H9 (cell line): ENCODE data around the gene DNHD1. TPM values are rescaled to one million over a fixed set of nuclear protein-coding genes. Genes with fewer than 3 reads are reported as not detected.

Source experiments
- DNase-seq: peaks from one replicate; pipeline ENCODE4 v3.0.0-alpha.2; 2017
- H2AFZ ChIP-seq: one replicate; pipeline ENCODE4 v1.6.1; 2013; ENCODE audit warnings: mild to moderate bottlenecking, low read length, control low read depth, moderate library complexity
- H2AK5ac ChIP-seq: 2 replicates; pipeline ENCODE4 v1.6.1; 2013; ENCODE audit warnings: low read length, control low read depth, mixed read lengths; ENCODE audit not compliant: insufficient read length
- H2BK120ac ChIP-seq: one replicate; pipeline ENCODE4 v1.6.1; 2013; ENCODE audit warnings: low read depth, mild to moderate bottlenecking, low read length, control low read depth, inconsistent platforms; ENCODE audit not compliant: poor library complexity, severe bottlenecking
- H2BK12ac ChIP-seq: 2 replicates; pipeline ENCODE4 v1.6.1; 2013; ENCODE audit warnings: low read length, control low read depth, mixed read lengths, low read depth; ENCODE audit not compliant: insufficient read length
- H2BK15ac ChIP-seq: 2 replicates; pipeline ENCODE4 v1.6.1; 2013; ENCODE audit warnings: low read depth, low read length, control low read depth
- H2BK20ac ChIP-seq: one replicate; pipeline ENCODE4 v1.6.1; 2013; ENCODE audit warnings: low read depth, mild to moderate bottlenecking, low read length, control low read depth, inconsistent platforms; ENCODE audit not compliant: poor library complexity, severe bottlenecking
- H2BK5ac ChIP-seq: 2 replicates; pipeline ENCODE4 v1.6.1; 2013; ENCODE audit warnings: low read length, control low read depth, mixed read lengths; ENCODE audit not compliant: insufficient read length
- H3K14ac ChIP-seq: 2 replicates; pipeline ENCODE4 v1.6.1; 2013; ENCODE audit warnings: low read length, control low read depth; ENCODE audit not compliant: insufficient read depth
- H3K18ac ChIP-seq: 2 replicates; pipeline ENCODE4 v1.6.1; 2013; ENCODE audit warnings: low read depth, mild to moderate bottlenecking, mixed read lengths, low read length, control low read depth; ENCODE audit not compliant: insufficient read length
- H3K23ac ChIP-seq: 2 replicates; pipeline ENCODE4 v1.6.1; 2013; ENCODE audit warnings: low read length, control low read depth, mixed read lengths, low read depth; ENCODE audit not compliant: insufficient read length
- H3K23me2 ChIP-seq: 2 replicates; pipeline ENCODE4 v1.6.1; 2013; ENCODE audit warnings: low read depth, mild to moderate bottlenecking, mixed read lengths, low read length, control low read depth; ENCODE audit not compliant: insufficient read length, poor library complexity, severe bottlenecking
- H3K27ac ChIP-seq: 2 replicates; pipeline ENCODE4 v1.5.1; 2013; ENCODE audit warnings: low read length, control low read depth, mixed read lengths, low read depth; ENCODE audit not compliant: insufficient read length
- H3K27me3 ChIP-seq: 2 replicates; pipeline ENCODE4 v1.6.1; 2013; ENCODE audit warnings: low read length, control low read depth, inconsistent platforms; ENCODE audit not compliant: insufficient read depth
- H3K4ac ChIP-seq: 2 replicates; pipeline ENCODE4 v1.6.1; 2013; ENCODE audit warnings: low read depth, mild to moderate bottlenecking, control low read depth, inconsistent platforms, low read length, moderate library complexity
- H3K4me1 ChIP-seq: 2 replicates; pipeline ENCODE4 v1.6.1; 2013; ENCODE audit warnings: low read length, control low read depth, inconsistent platforms; ENCODE audit not compliant: insufficient read depth
- H3K4me2 ChIP-seq: 2 replicates; pipeline ENCODE4 v1.6.1; 2013; ENCODE audit warnings: low read length, control low read depth, mixed read lengths; ENCODE audit not compliant: insufficient read length, insufficient read depth
- H3K56ac ChIP-seq: 2 replicates; pipeline ENCODE4 v1.6.1; 2013; ENCODE audit warnings: low read depth, mild to moderate bottlenecking, mixed read lengths, low read length, control low read depth; ENCODE audit not compliant: insufficient read length
- H3K79me1 ChIP-seq: 2 replicates; pipeline ENCODE4 v1.6.1; 2013; ENCODE audit warnings: low read depth, mild to moderate bottlenecking, moderate library complexity, low read length, control low read depth, inconsistent platforms; ENCODE audit not compliant: insufficient read depth, poor library complexity, severe bottlenecking
- H3K79me2 ChIP-seq: 2 replicates; pipeline ENCODE4 v1.6.1; 2013; ENCODE audit warnings: low read length, control low read depth, inconsistent platforms; ENCODE audit not compliant: insufficient read depth
- H3K9ac ChIP-seq: 2 replicates; pipeline ENCODE4 v1.6.1; 2013; ENCODE audit warnings: low read length, control low read depth, mixed read lengths; ENCODE audit not compliant: insufficient read length; ENCODE audit errors: extremely low read depth
- H3K9me3 ChIP-seq: one replicate; pipeline ENCODE4 v1.6.1; 2013; ENCODE audit warnings: low read depth, low read length, inconsistent platforms; ENCODE audit not compliant: control insufficient read depth
- H3T11ph ChIP-seq: one replicate; pipeline ENCODE4 v1.6.1; 2013; ENCODE audit warnings: mild to moderate bottlenecking, low read length, control low read depth, inconsistent platforms
- H4K20me1 ChIP-seq: one replicate; pipeline ENCODE4 v1.6.1; 2013; ENCODE audit not compliant: control insufficient read depth, insufficient read length, insufficient read depth
- H4K5ac ChIP-seq: 2 replicates; pipeline ENCODE4 v1.6.1; 2013; ENCODE audit warnings: low read depth, mild to moderate bottlenecking, mixed read lengths, low read length, control low read depth; ENCODE audit not compliant: insufficient read length
- H4K8ac ChIP-seq: replicated peaks from 2 replicates; pipeline ENCODE4 v1.6.1; 2013; ENCODE audit warnings: low read length, control low read depth, mixed read lengths, low read depth; ENCODE audit not compliant: insufficient read length
- H4K91ac ChIP-seq: 2 replicates; pipeline ENCODE4 v1.6.1; 2013; ENCODE audit warnings: low read depth, mild to moderate bottlenecking, moderate library complexity, mixed read lengths, low read length, control low read depth; ENCODE audit not compliant: insufficient read length
- H3K27ac Mint-ChIP-seq, 3 experiments: 2 replicates in 2 of 3; 3 replicates in 1 of 3; pipeline ENCODE4 v1.8.0; 2020 to 2021; ENCODE audit warnings: mixed read lengths in 3 of 3, mild to moderate bottlenecking in 1 of 3, moderate library complexity in 1 of 3
- H3K27me3 Mint-ChIP-seq: 2 replicates; pipeline ENCODE4 v1.8.0; 2021; ENCODE audit warnings: low read depth, mild to moderate bottlenecking, moderate library complexity, mixed read lengths
- H3K36me3 Mint-ChIP-seq, 3 experiments: 2 replicates in 2 of 3; 3 replicates in 1 of 3; pipeline ENCODE4 v1.8.0; 2020 to 2021; ENCODE audit warnings: low read depth in 3 of 3, mixed read lengths in 3 of 3; ENCODE audit not compliant: insufficient read depth in 1 of 3
- H3K4me1 Mint-ChIP-seq, 2 experiments: 2 replicates each; pipeline ENCODE4 v1.8.0; 2020; ENCODE audit warnings: mixed read lengths in 2 of 2
- H3K4me3 Mint-ChIP-seq, 2 experiments: 2 replicates in 1 of 2; 3 replicates in 1 of 2; pipeline ENCODE4 v1.8.0; 2020 to 2021; ENCODE audit warnings: mild to moderate bottlenecking in 2 of 2, mixed read lengths in 2 of 2, moderate library complexity in 1 of 2
- H3K9me3 Mint-ChIP-seq, 2 experiments: 2 replicates in 1 of 2; 3 replicates in 1 of 2; pipeline ENCODE4 v1.8.0; 2020; ENCODE audit warnings: mild to moderate bottlenecking in 2 of 2, mixed read lengths in 2 of 2, moderate library complexity in 1 of 2
- CTCF ChIP-seq: fragments of 200-600 bp; sonication (generic); conservative IDR thresholded peaks from 3 replicates; pipeline ENCODE4 v1.8.0; 2021; ENCODE audit warnings: antibody characterized with exemption, mild to moderate bottlenecking
- WGBS: extraction: QIAGEN DNeasy Blood & Tissue Kit; methylation state at CpG from one replicate; pipeline ENCODE4 v1.1.7; 2013; ENCODE audit warnings: missing lambda C conversion rate, low lambda C conversion rate, mixed read lengths; ENCODE audit not compliant: insufficient read length; ENCODE audit errors: extremely low coverage; 5-methylcytosine and 5-hydroxymethylcytosine counted together
- total RNA-seq: library from RNA; stranded (reverse); gene quantifications from 2 replicates; pipeline ENCODE4 v1.2.1, GENCODE V29; 2021

DNHD1 gene
- total RNA-seq, 1 experiment from 2014 or later, result 3.5 TPM

DNA sequence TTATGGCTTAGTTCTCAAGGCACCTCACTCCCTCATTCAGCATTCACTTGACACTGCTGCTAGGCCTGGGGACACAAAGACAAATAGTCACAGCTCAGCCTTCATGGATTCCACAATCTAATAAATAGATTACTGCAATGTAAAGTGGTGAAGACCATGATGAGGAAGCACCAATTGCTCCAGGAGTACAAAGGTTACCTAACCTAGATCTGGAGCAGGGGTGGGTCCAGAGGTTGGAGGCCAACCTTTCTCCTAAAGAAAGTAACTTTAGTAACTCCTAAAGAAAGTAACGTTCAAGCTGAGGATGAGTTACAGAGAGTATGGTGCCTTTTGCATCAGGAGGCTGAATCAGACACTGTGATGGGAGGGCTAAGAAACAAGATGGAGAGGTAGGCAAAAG lies 27.5 kb upstream of the DNHD1 start:
- no peak overlapping the region for H3K9ac ChIP-seq
- H2BK15ac ChIP-seq, result no peak overlapping the region
- H4K8ac ChIP-seq, result no peak overlapping the region
- no peak overlapping the region for H3K18ac ChIP-seq
- no peaks in the 10 kb centered on the region for H3K79me1 ChIP-seq
- H3K56ac ChIP-seq, result no peak overlapping the region
- H3K4me1 ChIP-seq, result peaks cover 6% of the 10 kb centered on the region; the same call in 1 of the 2 replicates
- H2AK5ac ChIP-seq, result no peak overlapping the region
- H2BK5ac ChIP-seq, result no peak overlapping the region
- no peaks in the 10 kb centered on the region for H4K20me1 ChIP-seq
- H3K36me3 Mint-ChIP-seq, result no peaks in the 10 kb centered on the region
- no peaks in the 10 kb centered on the region for H3K9me3 ChIP-seq
- H4K91ac ChIP-seq, result no peak overlapping the region
- no peaks in the 10 kb centered on the region; the same call in 1 of the 2 replicates for H3K79me2 ChIP-seq
- peak overlapping the region; percentile 21 for H3K4me2 ChIP-seq
- no peak for TF ChIP-seq CTCF
- H4K5ac ChIP-seq, result no peak overlapping the region
- H2BK12ac ChIP-seq, result no peak overlapping the region
- no peak overlapping the region for H3K4ac ChIP-seq
- H3K4me1 Mint-ChIP-seq, result peaks cover 12 to 16% of the 10 kb centered on the region in 2 experiments
- no peak overlapping the region for H3K14ac ChIP-seq
- no peak overlapping the region for H3K23ac ChIP-seq
- no peaks in the 10 kb centered on the region for H3K9me3 Mint-ChIP-seq
- no peaks in the 10 kb centered on the region; the same call in none of the 2 replicates for H3K27me3 Mint-ChIP-seq
- no peak overlapping the region for H2AFZ ChIP-seq
- H3K4me3 Mint-ChIP-seq, result no peak overlapping the region
- no peak overlapping the region for H3K27ac ChIP-seq
- no peak for DNase-seq
- H3K27ac Mint-ChIP-seq, result no peak overlapping the region
- no peak overlapping the region for H2BK20ac ChIP-seq
- WGBS, result no CpG with 5 or more reads among the region's 1 CpG
- H2BK120ac ChIP-seq, result no peak overlapping the region
- H3K23me2 ChIP-seq, result peaks cover 14% of the 10 kb centered on the region
- no peak overlapping the region for H3T11ph ChIP-seq
- H3K27me3 ChIP-seq, result no peaks in the 10 kb centered on the region; the same call in 1 of the 2 replicates
